Vagina (tissue), 2 donors: Measurements from ENCODE around the gene FRMD1. TPM values are rescaled to one million over a fixed set of nuclear protein-coding genes. Genes with fewer than 3 reads are reported as not detected.

ENCODE experiments used
- DNase-seq, 2 donors: peaks; one replicate each; pipeline ENCODE4 v3.0.0-alpha.2; 2017; ENCODE audit errors: extremely low spot score in 2 of 2
- H3K27ac ChIP-seq: fragments of 200-600 bp; sonication (generic); one replicate; pipeline ENCODE4 v1.5.1; 2019
- H3K27me3 ChIP-seq: fragments of 200-600 bp; sonication (generic); one replicate; pipeline ENCODE4 v1.5.1; 2019
- H3K36me3 ChIP-seq, 2 donors: fragments of 200-600 bp; sonication (generic); one replicate each; pipeline ENCODE4 v1.5.1; 2017 to 2019
- H3K4me1 ChIP-seq: fragments of 200-600 bp; sonication (generic); one replicate; pipeline ENCODE4 v1.5.1; 2019
- H3K4me3 ChIP-seq, 2 donors: fragments of 200-600 bp; sonication (generic); 1 replicate in 1 of 2; 2 replicates in 1 of 2; pipeline ENCODE4 v1.5.1; 2016 to 2019
- H3K9me3 ChIP-seq: fragments of 200-600 bp; sonication (generic); one replicate; pipeline ENCODE4 v1.5.1; 2019
- POLR2A ChIP-seq, 2 donors: fragments of 450-650 bp; IDR thresholded peaks; one replicate each; pipeline ENCODE4 v1.6.1; 2017; ENCODE audit warnings: antibody characterized with exemption in 2 of 2, mild to moderate bottlenecking in 2 of 2, moderate library complexity in 2 of 2
- POLR2AphosphoS5 ChIP-seq, 2 donors: sonication (generic); formaldehyde crosslinking; IDR thresholded peaks; one replicate each; pipeline ENCODE4 v1.9.0; 2017; ENCODE audit warnings: antibody characterized with exemption in 2 of 2, mild to moderate bottlenecking in 2 of 2, low read depth in 1 of 2; ENCODE audit not compliant: insufficient read depth in 1 of 2
- intact Hi-C: fragments of 100-400 bp; cut with DNase I; formaldehyde crosslinking; loops from one replicate; pipeline ENCODE4 v1.15.1; 2023
- total RNA-seq: library from RNA; depleted of rRNA; stranded (reverse); fragments of >200 nt; gene quantifications from one replicate; pipeline ENCODE4 v1.2.3, GENCODE V29; 2016
- TF ChIP-seq, protein P1 (sequence below), 3 experiments: fragments of 450-650 bp in 2 of 3; fragments of 200-600 bp in 1 of 3; sonication (generic) in 1 of 3; IDR thresholded peaks; one replicate each; pipeline ENCODE4 v1.5.1; 2017 to 2019; ENCODE audit warnings: antibody characterized with exemption in 3 of 3, mild to moderate bottlenecking in 2 of 3, moderate library complexity in 2 of 3

Gene FRMD1
- total RNA-seq, 1 donor from 2014 or later, result not detected

GRCh38 chr6:168062346-168063289 is 16.4 kb downstream of the FRMD1 start:
- intact Hi-C loops, result no loop called here
- no peak for DNase-seq
- no peaks in the 10 kb centered on the region for H3K27me3 ChIP-seq
- no peaks in the 10 kb centered on the region for H3K9me3 ChIP-seq
- peaks cover 7% of the 10 kb centered on the region for H3K4me1 ChIP-seq
- H3K4me3 ChIP-seq, result no peak overlapping the region
- H3K36me3 ChIP-seq, result no peaks in the 10 kb centered on the region
- no peak for TF ChIP-seq POLR2A (IDR thresholded peaks at IDR 0.05)
- TF ChIP-seq, protein P1, sequence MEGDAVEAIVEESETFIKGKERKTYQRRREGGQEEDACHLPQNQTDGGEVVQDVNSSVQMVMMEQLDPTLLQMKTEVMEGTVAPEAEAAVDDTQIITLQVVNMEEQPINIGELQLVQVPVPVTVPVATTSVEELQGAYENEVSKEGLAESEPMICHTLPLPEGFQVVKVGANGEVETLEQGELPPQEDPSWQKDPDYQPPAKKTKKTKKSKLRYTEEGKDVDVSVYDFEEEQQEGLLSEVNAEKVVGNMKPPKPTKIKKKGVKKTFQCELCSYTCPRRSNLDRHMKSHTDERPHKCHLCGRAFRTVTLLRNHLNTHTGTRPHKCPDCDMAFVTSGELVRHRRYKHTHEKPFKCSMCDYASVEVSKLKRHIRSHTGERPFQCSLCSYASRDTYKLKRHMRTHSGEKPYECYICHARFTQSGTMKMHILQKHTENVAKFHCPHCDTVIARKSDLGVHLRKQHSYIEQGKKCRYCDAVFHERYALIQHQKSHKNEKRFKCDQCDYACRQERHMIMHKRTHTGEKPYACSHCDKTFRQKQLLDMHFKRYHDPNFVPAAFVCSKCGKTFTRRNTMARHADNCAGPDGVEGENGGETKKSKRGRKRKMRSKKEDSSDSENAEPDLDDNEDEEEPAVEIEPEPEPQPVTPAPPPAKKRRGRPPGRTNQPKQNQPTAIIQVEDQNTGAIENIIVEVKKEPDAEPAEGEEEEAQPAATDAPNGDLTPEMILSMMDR (IDR thresholded peaks at IDR 0.05), result no peak
- no peak for TF ChIP-seq POLR2AphosphoS5 (IDR thresholded peaks at IDR 0.05; ENCODE audit: insufficient read depth in 1 of 2, low read depth in 1 of 2)
- H3K27ac ChIP-seq, result no peak overlapping the region

DNA sequence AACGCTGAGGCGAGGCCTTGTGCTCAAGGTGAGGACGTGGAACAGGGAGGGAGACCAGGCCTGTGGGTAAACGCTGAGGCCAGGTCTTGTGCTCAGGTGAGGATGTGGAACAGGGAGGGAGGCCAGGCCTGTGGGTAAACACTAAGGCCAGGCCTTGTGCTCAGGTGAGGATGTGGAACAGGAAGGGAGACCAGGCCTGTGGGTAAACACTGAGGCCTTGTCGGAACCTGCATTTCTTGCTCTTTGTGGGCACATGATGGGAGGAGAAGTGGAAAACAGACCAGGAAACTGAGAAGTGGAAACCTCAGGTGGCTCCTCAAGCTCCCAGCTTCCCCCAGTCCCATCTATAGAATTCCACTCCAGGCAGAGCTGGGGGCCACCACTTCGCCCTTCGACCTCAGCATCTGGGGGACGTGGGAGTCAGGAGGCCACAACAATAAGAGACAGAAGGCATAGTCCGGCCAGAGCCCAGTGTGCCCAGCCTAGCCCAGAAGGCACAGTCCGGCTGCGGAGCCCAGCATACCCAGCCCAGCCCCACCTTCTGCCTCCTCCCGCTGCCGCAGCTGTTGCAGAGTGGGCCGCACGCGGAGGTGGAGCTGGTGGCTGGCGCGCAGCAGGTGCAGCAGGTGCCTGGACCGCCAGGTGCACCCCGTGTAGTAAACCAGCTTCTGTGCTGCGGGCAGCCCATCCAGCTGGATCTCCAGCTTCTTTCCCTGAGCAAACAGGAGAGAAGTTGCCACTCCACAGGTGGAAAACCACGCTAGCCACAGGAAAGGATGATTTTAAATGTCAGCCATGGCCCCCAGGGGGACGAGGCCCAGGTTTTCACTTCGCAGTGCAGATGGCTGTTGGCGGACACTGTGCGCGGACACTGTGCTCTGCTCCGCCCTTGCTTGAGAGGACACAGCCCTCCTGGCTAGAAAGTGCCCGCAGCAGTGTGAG is 17.5 kb downstream of the FRMD1 start:
- Histone ChIP-seq H3K27me3 (no peaks in the 10 kb centered on the region), H3K4me3 (no peak overlapping the region), H3K36me3 (no peaks in the 10 kb centered on the region), H3K27ac (no peak overlapping the region), H3K4me1 (peaks cover 7% of the 10 kb centered on the region), H3K9me3 (no peaks in the 10 kb centered on the region)
- TF ChIP-seq, protein P1 (IDR thresholded peaks at IDR 0.05), result no peak
- no peak for TF ChIP-seq POLR2A (IDR thresholded peaks at IDR 0.05)
- TF ChIP-seq POLR2AphosphoS5 (IDR thresholded peaks at IDR 0.05; ENCODE audit: insufficient read depth in 1 of 2, low read depth in 1 of 2), result no peak
- DNase-seq, result no peak
- intact Hi-C loops, result no loop called here

DNA sequence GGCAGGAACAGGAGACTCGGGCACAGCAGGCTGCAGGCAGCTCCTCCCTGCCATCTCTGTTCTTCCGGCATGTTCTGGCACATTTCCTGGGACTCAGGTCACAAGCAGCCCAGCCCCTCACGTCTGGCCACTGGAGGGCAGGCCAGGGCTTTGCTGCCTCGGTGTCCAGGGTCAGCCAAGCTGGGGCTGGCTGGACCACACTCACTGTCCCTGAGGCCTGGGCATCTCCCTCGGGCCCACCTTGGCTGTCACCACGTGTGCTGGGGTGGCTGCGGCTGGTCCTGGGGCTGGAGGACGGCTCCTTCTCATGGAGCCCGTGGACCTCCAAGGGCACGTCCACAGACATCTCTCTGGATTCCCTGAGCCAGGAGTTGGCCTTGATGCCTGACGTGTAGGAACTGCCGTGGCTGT is 18.5 kb downstream of the FRMD1 start:
- Histone ChIP-seq H3K36me3 (no peaks in the 10 kb centered on the region), H3K27me3 (no peaks in the 10 kb centered on the region), H3K27ac (no peak overlapping the region), H3K4me1 (peaks cover 7% of the 10 kb centered on the region), H3K9me3 (no peaks in the 10 kb centered on the region), H3K4me3 (no peak overlapping the region)
- intact Hi-C loops, result no loop called here
- no peak for TF ChIP-seq POLR2AphosphoS5 (IDR thresholded peaks at IDR 0.05; ENCODE audit: insufficient read depth in 1 of 2, low read depth in 1 of 2)
- TF ChIP-seq POLR2A (IDR thresholded peaks at IDR 0.05), result no peak
- TF ChIP-seq, protein P1 (IDR thresholded peaks at IDR 0.05), result no peak
- no peak for DNase-seq

DNA sequence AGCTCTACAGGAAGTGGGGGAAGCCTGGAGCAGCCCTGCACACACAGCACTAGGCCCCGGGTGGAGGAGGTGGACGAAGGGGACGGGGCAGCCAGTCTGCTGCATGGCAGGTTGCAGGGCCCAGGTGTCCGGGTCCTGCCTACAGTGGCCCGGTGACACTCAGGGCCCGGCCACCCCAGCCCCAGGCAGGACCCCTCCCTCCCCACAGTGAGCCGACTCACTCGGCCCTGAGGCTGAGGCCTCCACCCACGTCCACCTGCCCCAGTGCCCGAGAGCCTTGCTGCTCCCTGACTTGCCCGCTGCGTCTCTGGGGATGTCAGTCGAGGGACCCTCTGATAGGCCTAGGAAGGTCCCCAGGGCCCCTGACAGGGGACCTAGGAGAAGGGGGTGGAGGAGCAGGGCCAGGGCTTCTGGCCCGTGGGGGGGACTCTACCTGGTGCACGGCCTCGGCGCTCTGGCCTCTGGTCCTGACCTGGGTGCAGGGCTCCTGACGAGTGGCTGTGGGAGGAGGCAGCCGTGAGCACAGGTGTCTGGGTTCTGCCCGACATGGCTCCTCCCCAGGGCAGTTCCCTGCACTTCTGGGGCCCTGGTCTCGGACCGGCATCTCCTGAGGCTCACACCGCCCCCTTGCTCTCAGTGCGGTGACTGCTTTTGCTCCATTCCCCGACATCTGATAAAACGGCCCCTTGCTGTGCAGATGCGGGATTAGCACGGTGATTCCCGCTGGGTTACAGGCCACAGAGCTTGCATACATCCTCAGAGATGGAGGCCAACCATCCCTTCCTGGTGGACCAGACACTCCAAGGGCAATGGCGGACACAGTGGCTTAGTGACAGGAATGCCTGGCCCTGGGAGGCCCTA is 20.1 kb downstream of the FRMD1 start:
- Histone ChIP-seq H3K4me1 (peaks cover 13% of the 10 kb centered on the region), H3K27ac (no peak overlapping the region), H3K27me3 (no peaks in the 10 kb centered on the region), H3K36me3 (no peaks in the 10 kb centered on the region), H3K9me3 (no peaks in the 10 kb centered on the region), H3K4me3 (no peak overlapping the region)
- intact Hi-C loops, result no loop called here
- TF ChIP-seq POLR2A (IDR thresholded peaks at IDR 0.05) (no peak), POLR2AphosphoS5 (IDR thresholded peaks at IDR 0.05; ENCODE audit: insufficient read depth in 1 of 2, low read depth in 1 of 2) (no peak)
- TF ChIP-seq, protein P1 (IDR thresholded peaks at IDR 0.05), result no peak
- DNase-seq, result no peak
